IPS-18a (cell line): ENCODE measurements around the gene MYMX.
"Not testable (repeated sequence)": the region's sequence is repeated elsewhere in the genome, so short reads cannot be mapped to it uniquely, and the experiment has no call there.

Experiments used
- H3K27ac ChIP-seq: one replicate; pipeline ENCODE4 v1.5.1; 2013; ENCODE audit warnings: low read length
- H3K27me3 ChIP-seq: one replicate; pipeline ENCODE4 v1.6.1; 2013; ENCODE audit warnings: mild to moderate bottlenecking, low read length; ENCODE audit not compliant: control insufficient read depth, insufficient read depth
- H3K36me3 ChIP-seq: one replicate; pipeline ENCODE4 v1.6.1; 2013; ENCODE audit warnings: low read depth, low read length; ENCODE audit not compliant: control insufficient read depth
- H3K4me1 ChIP-seq: one replicate; pipeline ENCODE4 v1.6.1; 2013; ENCODE audit warnings: low read depth, low read length; ENCODE audit not compliant: control insufficient read depth
- H3K4me3 ChIP-seq: one replicate; pipeline ENCODE4 v1.5.1; 2013; ENCODE audit warnings: low read length
- H3K9ac ChIP-seq: one replicate; pipeline ENCODE4 v1.6.1; 2013; ENCODE audit warnings: mild to moderate bottlenecking, low read length, moderate library complexity
- H3K9me3 ChIP-seq: one replicate; pipeline ENCODE4 v1.6.1; 2013; ENCODE audit warnings: low read depth, low read length; ENCODE audit not compliant: control insufficient read depth

MYMX gene

GRCh38 chr6:44190715-44191114 lies 26.0 kb upstream of the MYMX start:
- Histone ChIP-seq H3K27ac (no peak overlapping the region), H3K36me3 (no peaks in the 10 kb centered on the region), H3K4me3 (no peak overlapping the region), H3K9me3 (no peaks in the 10 kb centered on the region), H3K9ac (no peak overlapping the region), H3K27me3 (no peaks in the 10 kb centered on the region), H3K4me1 (peaks cover 13% of the 10 kb centered on the region)

- Histone ChIP-seq H3K27ac (no peak overlapping the region), H3K9ac (no peak overlapping the region), H3K4me3 (no peak overlapping the region), H3K27me3 (no peaks in the 10 kb centered on the region), H3K36me3 (no peaks in the 10 kb centered on the region), H3K4me1 (peaks cover 9% of the 10 kb centered on the region), H3K9me3 (no peaks in the 10 kb centered on the region)
These were observed 24.2 kb upstream of the MYMX start for GRCh38 chr6:44192428-44193041.

- no peaks in the 10 kb centered on the region for H3K9me3 ChIP-seq
- no peaks in the 10 kb centered on the region for H3K36me3 ChIP-seq
- H3K4me1 ChIP-seq = peaks cover 9% of the 10 kb centered on the region
- H3K27me3 ChIP-seq = no peaks in the 10 kb centered on the region
- no peak overlapping the region for H3K9ac ChIP-seq
- no peak overlapping the region for H3K27ac ChIP-seq
- H3K4me3 ChIP-seq = no peak overlapping the region
These were observed 23.3 kb upstream of the MYMX start for GRCh38 chr6:44193307-44193910.

DNA sequence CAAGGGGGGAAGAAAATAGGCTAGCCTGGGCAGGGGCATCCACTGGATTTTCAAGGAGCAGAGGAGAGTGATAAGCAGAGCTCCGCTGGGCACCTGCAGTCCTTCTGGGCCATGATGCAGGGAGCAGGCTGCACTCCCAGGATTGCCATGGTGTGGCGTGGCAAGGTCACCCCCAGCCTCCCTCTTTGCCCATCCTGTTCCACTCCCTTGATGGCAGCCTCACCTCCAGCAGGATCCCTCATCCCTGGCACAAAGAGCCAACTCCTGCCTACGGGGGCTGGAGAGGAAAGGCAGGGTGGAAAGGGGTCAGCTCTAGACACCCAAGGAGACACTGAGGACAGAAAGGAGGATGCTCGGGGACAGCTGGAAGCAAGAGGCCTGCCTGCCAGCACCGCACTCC lies 22.4 kb upstream of the MYMX start:
- H3K4me3 ChIP-seq = no peak overlapping the region
- no peak overlapping the region for H3K9ac ChIP-seq
- no peak overlapping the region for H3K27ac ChIP-seq
- H3K36me3 ChIP-seq = no peaks in the 10 kb centered on the region
- H3K9me3 ChIP-seq = no peaks in the 10 kb centered on the region
- peaks cover 9% of the 10 kb centered on the region for H3K4me1 ChIP-seq
- H3K27me3 ChIP-seq = no peaks in the 10 kb centered on the region

- H3K27ac ChIP-seq, H3K36me3 ChIP-seq, H3K27me3 ChIP-seq, H3K4me3 ChIP-seq, H3K9me3 ChIP-seq, H3K9ac ChIP-seq: not testable (repeated sequence)
- H3K4me1 ChIP-seq = peaks cover 17% of the 10 kb centered on the region
These were observed 20.4 kb upstream of the MYMX start for GRCh38 chr6:44196351-44196750.

- H3K4me3 ChIP-seq = no peak overlapping the region
- no peaks in the 10 kb centered on the region for H3K27me3 ChIP-seq
- no peak overlapping the region for H3K9ac ChIP-seq
- H3K27ac ChIP-seq = no peak overlapping the region
- peaks cover 30% of the 10 kb centered on the region for H3K4me1 ChIP-seq
- H3K36me3 ChIP-seq = no peaks in the 10 kb centered on the region
- no peaks in the 10 kb centered on the region for H3K9me3 ChIP-seq
These were observed 18.0 kb upstream of the MYMX start for GRCh38 chr6:44198684-44199083.

DNA sequence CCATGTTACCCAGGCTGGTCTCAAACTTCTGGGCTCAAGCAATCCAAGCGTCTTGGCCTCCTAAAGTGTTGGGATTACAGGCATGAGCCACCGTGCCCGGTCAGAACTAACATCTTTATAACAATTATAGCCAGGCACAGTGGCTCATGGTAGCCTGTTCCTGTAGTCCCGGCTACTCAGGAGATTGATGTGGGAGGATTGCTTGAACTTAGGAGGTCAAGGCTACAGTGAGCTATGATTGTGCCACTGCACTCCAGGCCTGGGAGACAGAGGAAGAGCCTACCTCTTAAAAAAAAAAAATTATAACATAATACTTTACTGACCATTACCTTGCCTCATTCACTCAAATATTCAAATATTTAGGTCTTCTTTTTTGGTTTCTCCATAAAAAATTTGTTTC lies 16.8 kb upstream of the MYMX start:
- no peak overlapping the region for H3K9ac ChIP-seq
- H3K4me3 ChIP-seq = no peak overlapping the region
- no peaks in the 10 kb centered on the region for H3K36me3 ChIP-seq
- H3K4me1 ChIP-seq = peaks cover 38% of the 10 kb centered on the region
- H3K27me3 ChIP-seq = no peaks in the 10 kb centered on the region
- no peaks in the 10 kb centered on the region for H3K9me3 ChIP-seq
- no peak overlapping the region for H3K27ac ChIP-seq

DNA sequence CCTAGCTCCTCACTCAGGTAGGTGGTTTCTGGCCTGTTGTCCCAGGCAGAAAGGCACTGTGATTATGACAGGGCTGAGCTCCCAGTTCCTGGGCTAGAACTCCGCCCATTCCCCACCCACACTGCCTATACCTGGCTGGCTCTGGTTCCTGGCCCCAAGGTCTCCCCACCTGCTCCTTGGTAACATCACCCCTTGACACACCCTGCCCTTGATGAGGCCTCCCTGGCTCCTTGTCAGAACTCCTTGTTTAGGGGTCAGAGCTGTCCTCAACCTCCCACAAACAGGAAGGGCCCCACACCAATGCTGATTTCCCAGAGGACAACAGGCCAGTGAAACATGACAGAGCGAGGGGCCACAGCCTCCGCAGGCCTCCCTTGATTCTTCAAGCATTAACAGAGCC lies 15.5 kb upstream of the MYMX start:
- Histone ChIP-seq H3K4me1 (peaks cover 38% of the 10 kb centered on the region), H3K27me3 (no peaks in the 10 kb centered on the region), H3K36me3 (no peaks in the 10 kb centered on the region), H3K4me3 (no peak overlapping the region), H3K9ac (no peak overlapping the region), H3K27ac (no peak overlapping the region), H3K9me3 (no peaks in the 10 kb centered on the region)

DNA sequence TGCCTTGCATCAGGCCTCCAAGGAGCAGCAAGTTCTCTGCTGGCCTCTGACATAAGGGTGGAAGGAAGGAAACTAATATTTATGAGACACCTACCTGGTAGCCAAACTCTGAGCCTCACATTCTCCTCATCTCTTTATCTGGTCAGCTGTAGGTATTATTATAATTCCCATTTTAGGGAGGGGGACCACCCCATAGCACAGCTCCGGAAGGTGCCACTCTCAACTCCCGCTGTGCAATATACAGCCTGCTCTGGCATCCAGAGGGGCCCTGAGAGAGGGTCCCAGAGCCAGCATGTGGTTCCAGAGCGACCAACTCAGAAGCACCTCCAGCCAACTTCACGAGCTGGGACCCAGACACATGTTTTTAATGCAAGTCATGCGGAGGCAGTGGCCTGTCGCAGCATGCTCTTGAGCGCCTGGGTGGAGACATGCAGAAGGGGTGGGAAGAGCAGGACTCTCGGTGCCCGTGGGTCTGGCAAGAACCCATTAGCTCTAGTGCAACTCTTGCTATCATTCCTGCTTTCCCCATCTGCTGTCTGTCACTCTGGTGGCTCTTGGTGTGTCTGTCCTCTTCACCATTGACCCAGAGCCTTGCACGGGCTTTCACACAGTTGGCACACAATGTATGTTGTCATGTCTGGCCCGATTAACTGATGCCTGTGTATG lies 15.0 kb upstream of the MYMX start:
- Histone ChIP-seq H3K27ac (peak overlapping the region; percentile 66), H3K4me1 (peaks cover 44% of the 10 kb centered on the region), H3K9ac (peak overlapping the region; percentile 41)

GRCh38 chr6:44202332-44202971 lies 14.3 kb upstream of the MYMX start:
- Histone ChIP-seq H3K27ac (peak overlapping the region; percentile 66), H3K4me1 (peaks cover 49% of the 10 kb centered on the region), H3K9ac (peak overlapping the region; percentile 41), H3K36me3 (no peaks in the 10 kb centered on the region), H3K27me3 (no peaks in the 10 kb centered on the region), H3K4me3 (peak overlapping the region; percentile 3), H3K9me3 (no peaks in the 10 kb centered on the region)

More for the DNA sequence above, 15.0 kb upstream of the MYMX start:
- Histone ChIP-seq H3K27me3 (no peaks in the 10 kb centered on the region), H3K36me3 (no peaks in the 10 kb centered on the region), H3K4me3 (no peak overlapping the region), H3K9me3 (no peaks in the 10 kb centered on the region)

GRCh38 chr6:44202972-44203750 lies 13.6 kb upstream of the MYMX start:
- Histone ChIP-seq H3K4me3 (peak overlapping the region; percentile 3), H3K9ac (peak overlapping the region; percentile 34), H3K27me3 (no peaks in the 10 kb centered on the region), H3K4me1 (peaks cover 49% of the 10 kb centered on the region), H3K36me3 (no peaks in the 10 kb centered on the region), H3K27ac (peak overlapping the region; percentile 66), H3K9me3 (no peaks in the 10 kb centered on the region)
